H1 (cell line): Measurements from ENCODE around the gene INVS. TPM values are rescaled to one million over a fixed set of nuclear protein-coding genes. Genes with fewer than 3 reads are reported as not detected.

Experiments used
- CTCF ChIA-PET: fragments of 300-600 bp; sonication (Branson Sonifier 250); formaldehyde crosslinking; loops from one replicate; lab custom pipeline; 2021; ENCODE audit not compliant: partially characterized antibody; lab: Charles Lee
- POLR2A ChIA-PET: fragments of 300-600 bp; sonication (Branson Sonifier 250); formaldehyde crosslinking; loops from one replicate; lab custom pipeline; 2021; ENCODE audit warnings: inconsistent platforms; ENCODE audit not compliant: partially characterized antibody; lab: Charles Lee
- DNase-seq, 2 experiments: peaks; one replicate each; pipeline versions ENCODE4 v3.0.0 to v3.0.0-alpha.2; 2010 to 2022; ENCODE audit warnings: low spot score in 2 of 2, low read depth in 1 of 2, mixed read lengths in 1 of 2
- FAIRE-seq: peaks from 2 replicates; lab custom pipeline; 2011; peaks lifted over from hg19 to GRCh38; lab: Jason Lieb, UNC
- H2AFZ ChIP-seq: 2 replicates; pipeline ENCODE4 v1.8.1; 2012; ENCODE audit warnings: low read length, inconsistent platforms
- H2AK5ac ChIP-seq: 2 replicates; pipeline ENCODE4 v1.6.1; 2013; ENCODE audit warnings: low read depth, low read length
- H2BK120ac ChIP-seq: replicated peaks from 2 replicates; pipeline ENCODE3; 2013; ENCODE audit warnings: low read depth, low read length, inconsistent platforms
- H2BK12ac ChIP-seq: 2 replicates; pipeline ENCODE4 v1.6.1; 2013; ENCODE audit warnings: low read depth, low read length
- H2BK15ac ChIP-seq: 2 replicates; pipeline ENCODE4 v1.6.1; 2013; ENCODE audit warnings: low read length
- H2BK20ac ChIP-seq: 2 replicates; pipeline ENCODE4 v1.6.1; 2013; ENCODE audit warnings: low read length
- H2BK5ac ChIP-seq: 2 replicates; pipeline ENCODE4 v1.6.1; 2013; ENCODE audit warnings: low read depth, low read length
- H3K14ac ChIP-seq: 2 replicates; pipeline ENCODE4 v1.6.1; 2013; ENCODE audit warnings: inconsistent platforms; ENCODE audit not compliant: insufficient read length
- H3K18ac ChIP-seq: 2 replicates; pipeline ENCODE4 v1.6.1; 2013; ENCODE audit warnings: low read length; ENCODE audit errors: extremely low read depth
- H3K23ac ChIP-seq: 2 replicates; pipeline ENCODE4 v1.6.1; 2013; ENCODE audit warnings: inconsistent platforms; ENCODE audit not compliant: insufficient read length
- H3K23me2 ChIP-seq: 2 replicates; pipeline ENCODE4 v1.6.1; 2013; ENCODE audit warnings: low read depth, low read length
- H3K27ac ChIP-seq: 2 replicates; pipeline ENCODE4 v1.6.1; 2011; ENCODE audit warnings: low read depth, low read length, inconsistent platforms
- H3K27me3 ChIP-seq, 4 experiments: replicated peaks in 1 of 4; 1 replicate in 1 of 4; 2 replicates in 3 of 4; pipeline versions ENCODE4 v1.6.1 to v1.8.1; 2011 to 2013; ENCODE audit warnings: low read length in 3 of 4, mild to moderate bottlenecking in 3 of 4, inconsistent platforms in 2 of 4, mixed read lengths in 2 of 4, moderate library complexity in 1 of 4; ENCODE audit not compliant: control insufficient read depth in 3 of 4, insufficient read depth in 3 of 4; ENCODE audit errors: extremely low read depth in 1 of 4
- H3K36me3 ChIP-seq, 4 experiments: 2 replicates each; pipeline versions ENCODE4 v1.6.1 to v1.8.1; 2011 to 2013; ENCODE audit warnings: mild to moderate bottlenecking in 4 of 4, low read length in 3 of 4, moderate library complexity in 2 of 4, control low read depth in 1 of 4, inconsistent platforms in 1 of 4; ENCODE audit not compliant: insufficient read depth in 4 of 4, control insufficient read depth in 2 of 4
- H3K4ac ChIP-seq: replicated peaks from 2 replicates; pipeline ENCODE3; 2013; ENCODE audit warnings: low read length, low read depth, mixed read lengths, inconsistent platforms; ENCODE audit not compliant: insufficient read length
- H3K4me1 ChIP-seq, 4 experiments: replicated peaks in 1 of 4; 1 replicate in 1 of 4; 2 replicates in 3 of 4; pipeline versions ENCODE4 v1.6.1 to v1.8.1; 2011 to 2013; ENCODE audit warnings: low read length in 3 of 4, inconsistent platforms in 2 of 4, mixed read lengths in 1 of 4; ENCODE audit not compliant: insufficient read depth in 4 of 4, control insufficient read depth in 3 of 4
- H3K4me2 ChIP-seq, 2 experiments: 2 replicates each; pipeline versions ENCODE4 v1.6.1 to v1.8.1; 2011 to 2013; ENCODE audit warnings: low read depth in 2 of 2, low read length in 2 of 2, control low read depth in 1 of 2, inconsistent platforms in 1 of 2, mild to moderate bottlenecking in 1 of 2; ENCODE audit not compliant: insufficient read depth in 1 of 2
- H3K4me3 ChIP-seq, 4 experiments: fragments of 200-600, 300-600 bp in 1 of 4; sonication (generic), shearing (Covaris generic), sonication (Bioruptor Twin) in 1 of 4; 2 replicates each; pipeline versions ENCODE4 v1.5.1 to v1.8.1; 2011 to 2016; ENCODE audit warnings: low read length in 4 of 4, low read depth in 3 of 4, control low read depth in 2 of 4, inconsistent platforms in 2 of 4, mild to moderate bottlenecking in 2 of 4, mixed read lengths in 1 of 4, moderate library complexity in 1 of 4; ENCODE audit not compliant: insufficient read depth in 2 of 4; ENCODE audit errors: extremely low read depth in 1 of 4
- H3K56ac ChIP-seq: replicated peaks from 2 replicates; pipeline ENCODE3; 2013; ENCODE audit warnings: low read depth, mild to moderate bottlenecking, mixed read lengths, low read length, inconsistent platforms; ENCODE audit not compliant: insufficient read length
- H3K79me1 ChIP-seq: 2 replicates; pipeline ENCODE4 v1.6.1; 2013; ENCODE audit warnings: low read depth, low read length, control low read depth
- H3K79me2 ChIP-seq, 2 experiments: 2 replicates each; pipeline versions ENCODE4 v1.6.1 to v1.8.1; 2012 to 2013; ENCODE audit warnings: low read length in 2 of 2, mild to moderate bottlenecking in 2 of 2, inconsistent platforms in 1 of 2; ENCODE audit not compliant: insufficient read depth in 2 of 2, control insufficient read depth in 1 of 2
- H3K9ac ChIP-seq, 4 experiments: replicated peaks in 1 of 4; 1 replicate in 1 of 4; 2 replicates in 3 of 4; pipeline versions ENCODE4 v1.6.1 to v1.8.1; 2011 to 2013; ENCODE audit warnings: low read depth in 3 of 4, low read length in 3 of 4, control low read depth in 2 of 4, mild to moderate bottlenecking in 2 of 4, moderate library complexity in 2 of 4, inconsistent platforms in 1 of 4; ENCODE audit errors: extremely low read depth in 1 of 4
- H3K9me3 ChIP-seq, 2 experiments: 2 replicates each; pipeline versions ENCODE4 v1.6.1 to v1.8.1; 2012 to 2013; ENCODE audit warnings: mild to moderate bottlenecking in 2 of 2, moderate library complexity in 2 of 2, control low read depth in 1 of 2, inconsistent platforms in 1 of 2, low read depth in 1 of 2, low read length in 1 of 2, mixed read lengths in 1 of 2; ENCODE audit not compliant: insufficient read depth in 2 of 2
- H4K20me1 ChIP-seq, 2 experiments: replicated peaks in 1 of 2; 2 replicates each; pipeline versions ENCODE3 to v1.8.1; 2011 to 2013; ENCODE audit warnings: inconsistent platforms in 2 of 2, low read length in 2 of 2, mild to moderate bottlenecking in 1 of 2; ENCODE audit not compliant: insufficient read depth in 2 of 2, control insufficient read depth in 1 of 2
- H4K5ac ChIP-seq: 2 replicates; pipeline ENCODE4 v1.6.1; 2013; ENCODE audit warnings: low read length, low read depth, mixed read lengths, inconsistent platforms; ENCODE audit not compliant: insufficient read length
- H4K8ac ChIP-seq: 2 replicates; pipeline ENCODE4 v1.8.0; 2013; ENCODE audit warnings: mild to moderate bottlenecking, moderate library complexity, low read length, inconsistent platforms; ENCODE audit not compliant: insufficient read depth; ENCODE audit errors: extremely low read depth
- H4K91ac ChIP-seq: replicated peaks from 2 replicates; pipeline ENCODE3; 2013; ENCODE audit warnings: low read length, mixed read lengths, inconsistent platforms; ENCODE audit not compliant: insufficient read length
- BCL11A ChIP-seq, 2 experiments: IDR thresholded peaks; one replicate each; pipeline ENCODE4 v1.6.1; 2011; ENCODE audit warnings: low read depth in 2 of 2, low read length in 2 of 2, mild to moderate bottlenecking in 2 of 2
- EGR1 ChIP-seq: IDR thresholded peaks from 2 replicates; pipeline ENCODE4 v1.6.1; 2011; ENCODE audit warnings: low read depth, low read length, borderline replicate concordance
- EP300 ChIP-seq, 2 experiments: IDR thresholded peaks; 1 replicate in 1 of 2; 2 replicates in 1 of 2; pipeline ENCODE4 v1.6.1; 2011 to 2012; ENCODE audit warnings: low read depth in 2 of 2, low read length in 2 of 2, mild to moderate bottlenecking in 2 of 2, borderline replicate concordance in 1 of 2, inconsistent platforms in 1 of 2, moderate library complexity in 1 of 2
- GABPA ChIP-seq: IDR thresholded peaks from 2 replicates; pipeline ENCODE4 v1.6.1; 2011; ENCODE audit warnings: mild to moderate bottlenecking, low read length, moderate library complexity, borderline replicate concordance; ENCODE audit not compliant: insufficient read depth
- JUN ChIP-seq: IDR thresholded peaks from 2 replicates; pipeline ENCODE4 v1.6.1; 2011; ENCODE audit warnings: low read depth, mild to moderate bottlenecking, improper control_type of control experiment, low read length
- POU5F1 ChIP-seq: IDR thresholded peaks from 2 replicates; pipeline ENCODE4 v1.6.1; 2011; ENCODE audit warnings: low read depth, mild to moderate bottlenecking, low read length, moderate library complexity
- SP1 ChIP-seq: IDR thresholded peaks from 2 replicates; pipeline ENCODE4 v1.6.1; 2011; ENCODE audit warnings: low read depth, low read length
- polyA plus RNA-seq, 7 experiments: library from polyadenylated mRNA; depleted of rRNA in 3 of 7; stranded (reverse) in 5 of 7; unstranded in 2 of 7; fragments of >200 nt in 5 of 7; fragments of 200-250 nt in 2 of 7; gene quantifications; 1 replicate in 5 of 7; 2 replicates in 1 of 7; 4 replicates in 1 of 7; pipeline versions ENCODE4 v1.2.1 to v1.2.3, GENCODE V29; 2011 to 2013; ENCODE audit warnings: missing spikeins in 2 of 7, mixed read lengths in 2 of 7
- total RNA-seq: library from RNA; stranded (reverse); fragmentation: NEBNext Ultra II Directional; extraction: Animal tissue kit (Norgen Biotek cat#: 25700); gene quantifications from 2 replicates; pipeline ENCODE4 v1.2.1, GENCODE V29; 2021

Gene INVS
- total and polyA plus RNA-seq, 2 of the 8 experiments (the other 6 are each of a cell fraction or from before 2014, with no cell fraction given): 4.1 to 6.9 TPM

DNA sequence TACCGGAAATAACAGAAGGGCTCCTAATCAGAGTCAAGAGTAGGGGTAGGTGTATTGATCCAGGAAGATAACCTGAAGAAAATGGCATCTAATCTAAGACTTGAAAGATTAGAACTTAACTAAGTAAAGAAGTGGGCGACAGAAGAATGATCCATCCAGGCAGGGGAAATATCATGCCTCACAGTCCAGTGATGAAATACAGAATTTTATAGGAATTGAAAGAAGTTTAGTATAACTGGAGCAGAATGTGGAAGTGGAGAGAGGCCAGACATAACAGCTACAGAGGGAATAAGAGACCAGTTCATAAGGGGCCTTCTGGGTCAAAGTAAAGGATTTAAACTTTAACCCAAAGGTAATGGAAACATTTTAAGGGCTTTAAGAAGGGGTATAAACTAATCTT is 42.5 kb upstream of the INVS start (continued):
- no peak for TF ChIP-seq POU5F1

- no peak for FAIRE-seq
- Histone ChIP-seq H3K4ac (no peak overlapping the region), H2BK15ac (no peak overlapping the region), H3K14ac (no peak overlapping the region), H4K8ac (no peak overlapping the region), H4K91ac (no peak overlapping the region), H3K23ac (no peak overlapping the region), H4K5ac (no peak overlapping the region), H2AFZ (no peak overlapping the region), H3K79me1 (no peaks in the 10 kb centered on the region), H3K79me2 (peaks cover 0 to 4% of the 10 kb centered on the region in 2 experiments; a peak in 1 of 4 replicates), H2AK5ac (no peak overlapping the region), H3K56ac (no peak overlapping the region), H3K4me3 (no peak overlapping the region), H2BK5ac (no peak overlapping the region), H3K27ac (no peak overlapping the region), H3K4me1 (no peaks in the 10 kb centered on the region), H2BK20ac (no peak overlapping the region), H3K9ac (no peak overlapping the region), H3K27me3 (no peaks in the 10 kb centered on the region), H2BK12ac (no peak overlapping the region), H4K20me1 (peaks cover 0 to 1% of the 10 kb centered on the region in 2 experiments), H3K4me2 (no peak overlapping the region), H3K23me2 (no peaks in the 10 kb centered on the region), H3K36me3 (no peaks in the 10 kb centered on the region), H3K18ac (no peak overlapping the region), H3K9me3 (no peaks in the 10 kb centered on the region), H2BK120ac (no peak overlapping the region)
- CTCF ChIA-PET: no interaction called here
- TF ChIP-seq GABPA (no peak), BCL11A (IDR thresholded peaks at IDR 0.05; ENCODE audit: low read depth in 2 of 2, low read length in 2 of 2) (no peak), JUN (no peak), EGR1 (no peak), SP1 (no peak), EP300 (IDR thresholded peaks at IDR 0.05; ENCODE audit: borderline replicate concordance in 1 of 2, low read depth in 2 of 2, low read length in 2 of 2) (no peak)
- DNase-seq: no peak
- POLR2A ChIA-PET: no interaction called here
Observed at GRCh38 chr9:100057624-100058023, 41.4 kb upstream of the INVS start.
